Prostate gland (tissue), 2 donors: ENCODE data around the gene CD40. TPM values are rescaled to one million over a fixed set of nuclear protein-coding genes. Genes with fewer than 3 reads are reported as not detected.

ENCODE experiments used
- DNase-seq: peaks from one replicate; pipeline ENCODE4 v3.0.0-alpha.2; 2019; ENCODE audit warnings: low spot score
- H3K27ac ChIP-seq, 2 donors: fragments of 200-600 bp; sonication (generic); 2 replicates each; pipeline ENCODE4 v1.5.1; 2017 to 2019
- H3K27me3 ChIP-seq: fragments of 200-600 bp; sonication (generic); replicated peaks from 2 replicates; pipeline ENCODE4 v1.5.1; 2019; ENCODE audit not compliant: insufficient read depth
- H3K36me3 ChIP-seq, 2 donors: fragments of 200-600 bp; sonication (generic); 1 replicate in 1 of 2; 2 replicates in 1 of 2; pipeline versions ENCODE4 v1.5.1 to v1.8.1; 2017 to 2019
- H3K4me1 ChIP-seq: fragments of 200-600 bp; sonication (generic); replicated peaks from 2 replicates; pipeline ENCODE4 v1.5.1; 2019
- H3K4me3 ChIP-seq, 2 donors: fragments of 200-600 bp; sonication (generic); 2 replicates each; pipeline ENCODE4 v1.5.1; 2017 to 2019
- H3K9me3 ChIP-seq: fragments of 200-600 bp; sonication (generic); 2 replicates; pipeline ENCODE4 v1.5.1; 2017
- CTCF ChIP-seq, 4 experiments: fragments of 200-600 bp in 2 of 4; fragments of 450-650 bp in 2 of 4; sonication (generic) in 2 of 4; IDR thresholded peaks; 1 replicate in 3 of 4; 2 replicates in 1 of 4; pipeline ENCODE4 v1.5.1; 2016 to 2019; ENCODE audit warnings: antibody characterized with exemption in 4 of 4, mild to moderate bottlenecking in 2 of 4, moderate library complexity in 2 of 4
- POLR2A ChIP-seq: fragments of 450-650 bp; IDR thresholded peaks from one replicate; pipeline ENCODE4 v1.6.1; 2016; ENCODE audit warnings: antibody characterized with exemption, mild to moderate bottlenecking
- POLR2AphosphoS5 ChIP-seq: sonication (generic); formaldehyde crosslinking; IDR thresholded peaks from one replicate; pipeline ENCODE4 v1.6.1; 2017; ENCODE audit warnings: antibody characterized with exemption
- WGBS: methylation state at CpG from one replicate; pipeline ENCODE4 v1.1.5; 2018; 5-methylcytosine and 5-hydroxymethylcytosine counted together
- intact Hi-C: fragments of 100-400 bp; cut with DNase I; formaldehyde crosslinking; loops from one replicate; pipeline ENCODE4 v1.14.2; 2022
- total RNA-seq, 2 donors: library from RNA; depleted of rRNA; stranded (reverse); fragments of >200 nt; gene quantifications; one replicate each; pipeline ENCODE4 v1.1.0, GENCODE V29; 2016

Gene CD40
- total RNA-seq, 2 donors from 2014 or later = 16.9 to 27.1 TPM

DNA sequence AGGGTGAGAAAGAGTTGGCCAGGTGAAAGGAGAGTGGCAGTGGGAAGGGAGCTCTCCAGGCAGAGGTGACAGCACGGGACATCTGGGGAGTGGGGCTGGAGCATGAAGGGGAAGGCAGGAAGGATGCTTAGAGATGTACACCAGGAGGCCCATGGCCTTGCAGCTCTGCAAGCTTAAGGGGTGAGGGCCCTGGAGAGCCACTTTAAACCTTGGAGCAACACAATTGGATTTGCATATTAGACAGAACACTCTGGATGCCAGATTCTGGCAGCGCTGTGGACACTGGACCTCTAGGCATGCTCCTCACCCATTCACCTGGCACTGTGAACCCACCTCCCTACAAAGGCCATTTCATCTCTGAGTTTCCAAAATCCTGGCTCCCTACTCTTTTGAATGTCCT, 3.7 kb upstream of the CD40 start:
- WGBS = 66% methylated on average over 2 of the region's 2 CpGs

GRCh38 chr20:46118481-46119020, 437 bp downstream of the CD40 start:
- peak overlapping the region; percentile 28 to 37 for H3K4me3 ChIP-seq

More for the DNA sequence above, 3.7 kb upstream of the CD40 start:
- no peaks in the 10 kb centered on the region for H3K4me1 ChIP-seq
- TF ChIP-seq CTCF (IDR thresholded peaks at IDR 0.05) = no peak
- no peak for TF ChIP-seq POLR2AphosphoS5
- no peak for TF ChIP-seq POLR2A
- H3K27ac ChIP-seq = no peak overlapping the region
- H3K27me3 ChIP-seq = no peaks in the 10 kb centered on the region
- no peaks in the 10 kb centered on the region for H3K9me3 ChIP-seq
- H3K36me3 ChIP-seq = no peaks in the 10 kb centered on the region
- H3K4me3 ChIP-seq = no peak overlapping the region
- no peak for DNase-seq
- intact Hi-C loops = no loop called here

GRCh38 chr20:46119028-46119546, 973 bp downstream of the CD40 start:
- H3K27ac ChIP-seq = peak overlapping the region; percentile 74
- 50% methylated on average over 2 of the region's 2 CpGs for WGBS
- no peak for DNase-seq

More at GRCh38 chr20:46118481-46119020, 437 bp downstream of the CD40 start:
- no peaks in the 10 kb centered on the region for H3K4me1 ChIP-seq
- WGBS = 11% methylated on average over 15 of the region's 15 CpGs
- intact Hi-C loops = no loop called here
- peak; percentile 35 for DNase-seq
- H3K27me3 ChIP-seq = no peaks in the 10 kb centered on the region
- TF ChIP-seq CTCF (IDR thresholded peaks at IDR 0.05) (no peak), POLR2A (no peak), POLR2AphosphoS5 (no peak)
- peak overlapping the region; percentile 74 for H3K27ac ChIP-seq
- H3K36me3 ChIP-seq = peaks cover 4 to 5% of the 10 kb centered on the region in 2 donors
- no peaks in the 10 kb centered on the region for H3K9me3 ChIP-seq

DNA sequence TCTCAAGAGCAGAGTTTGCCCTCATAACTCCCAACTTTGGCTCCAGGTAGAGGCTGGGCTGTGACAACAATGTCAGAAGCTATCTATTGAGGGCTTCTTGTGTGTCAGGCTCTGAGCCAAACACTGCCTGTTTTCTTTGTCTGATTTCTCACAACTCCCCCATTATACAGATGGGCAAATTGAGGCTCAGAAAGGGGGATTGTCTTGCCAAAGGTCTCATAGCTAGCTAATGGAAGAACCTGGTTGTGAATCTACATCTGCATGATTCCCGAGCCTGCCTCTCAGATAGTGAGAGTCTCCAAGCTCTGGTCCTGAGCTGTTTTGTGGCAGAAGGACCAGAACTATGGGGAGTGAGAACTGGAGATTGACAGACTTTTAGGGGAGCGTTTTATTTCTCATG, 1.4 kb downstream of the CD40 start:
- TF ChIP-seq POLR2AphosphoS5 (no peak), POLR2A (no peak), CTCF (IDR thresholded peaks at IDR 0.05) (no peak)
- H3K27me3 ChIP-seq = no peaks in the 10 kb centered on the region
- no peak for DNase-seq
- H3K36me3 ChIP-seq = peaks cover 4 to 5% of the 10 kb centered on the region in 2 donors
- no peaks in the 10 kb centered on the region for H3K4me1 ChIP-seq
- 77% methylated on average over 2 of the region's 2 CpGs for WGBS
- H3K27ac ChIP-seq = peak overlapping the region in 1 of 2 donors; percentile 74
- no peak overlapping the region for H3K4me3 ChIP-seq
- intact Hi-C loops = no loop called here
- H3K9me3 ChIP-seq = no peaks in the 10 kb centered on the region

More at GRCh38 chr20:46119028-46119546, 973 bp downstream of the CD40 start:
- Histone ChIP-seq H3K9me3 (no peaks in the 10 kb centered on the region), H3K27me3 (no peaks in the 10 kb centered on the region), H3K4me1 (no peaks in the 10 kb centered on the region), H3K4me3 (peak overlapping the region; percentile 28 to 37), H3K36me3 (peaks cover 4 to 5% of the 10 kb centered on the region in 2 donors)
- TF ChIP-seq CTCF (IDR thresholded peaks at IDR 0.05) (no peak), POLR2A (no peak), POLR2AphosphoS5 (no peak)
- intact Hi-C loops = no loop called here

- 98% methylated on average over 2 of the region's 2 CpGs for WGBS
- intact Hi-C loops = no loop called here
- TF ChIP-seq POLR2A (no peak), POLR2AphosphoS5 (no peak), CTCF (IDR thresholded peaks at IDR 0.05) (no peak)
- Histone ChIP-seq H3K4me1 (no peaks in the 10 kb centered on the region), H3K27me3 (no peaks in the 10 kb centered on the region), H3K27ac (no peak overlapping the region), H3K36me3 (peaks cover 4 to 5% of the 10 kb centered on the region in 2 donors), H3K4me3 (no peak overlapping the region), H3K9me3 (no peaks in the 10 kb centered on the region)
- DNase-seq = no peak
Observed at GRCh38 chr20:46120136-46120535, 2.0 kb downstream of the CD40 start.
